Stimulated activated CD4-positive, alpha-beta T cell treated with anti-CD3 and anti-CD28 coated beads, Interleukin-12 subunit alpha, Interleukin-12 subunit beta, amount 100 ng/mL, for 48 hours (primary cell): ENCODE measurements around the gene TMEM106C.
A peak's percentile ranks its signal among the peaks of the same experiment; 100 is the strongest.

Source experiments
- DNase-seq, 3 donors: peaks; one replicate each; pipeline ENCODE4 v3.0.0-alpha.2; 2020; ENCODE audit warnings: low read depth in 2 of 3, low spot score in 1 of 3

TMEM106C gene

GRCh38 chr12:47979166-47979565 lies 15.8 kb downstream of the TMEM106C start:
- DNase-seq = no peak

DNA sequence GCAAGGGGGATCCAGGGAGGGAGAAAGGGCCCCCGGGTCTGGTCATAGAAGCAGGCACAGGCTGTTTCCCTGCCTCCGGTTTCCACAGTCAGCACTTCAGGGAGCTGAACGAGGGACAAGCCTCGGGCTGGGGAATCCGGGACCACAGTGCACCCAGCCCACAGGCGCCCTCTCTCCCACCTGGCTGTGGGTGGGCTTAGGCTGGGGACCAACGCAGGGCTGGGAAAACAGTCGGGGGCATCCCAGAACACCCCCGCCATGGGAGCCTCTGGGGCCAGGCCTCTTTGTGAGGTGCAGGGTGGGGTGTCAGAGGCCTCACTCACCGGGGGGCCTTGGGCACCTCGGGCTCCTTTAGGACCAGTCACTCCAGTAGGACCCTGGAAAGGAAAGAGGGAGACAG lies 16.3 kb downstream of the TMEM106C start:
- DNase-seq = no peak

DNA sequence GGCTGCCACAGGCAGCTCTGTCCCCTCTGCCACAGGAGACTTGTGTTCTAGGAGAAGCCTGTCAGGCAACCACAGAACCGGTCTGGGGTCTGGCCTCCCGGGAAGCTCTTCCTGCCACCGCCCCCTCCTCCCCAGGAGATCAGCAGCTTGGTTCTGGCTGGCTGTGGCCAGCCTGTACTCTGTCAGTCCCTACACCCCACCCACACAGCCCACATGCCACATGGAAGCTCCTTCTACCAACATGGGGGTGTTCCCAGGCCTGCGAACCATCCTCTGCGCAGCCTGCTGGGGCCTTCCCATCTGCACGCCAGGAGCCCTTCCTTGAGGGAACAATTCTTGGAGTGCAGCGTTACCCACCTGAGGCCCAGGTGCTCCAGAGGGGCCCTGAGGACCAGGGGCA lies 16.8 kb downstream of the TMEM106C start:
- no peak for DNase-seq

DNA sequence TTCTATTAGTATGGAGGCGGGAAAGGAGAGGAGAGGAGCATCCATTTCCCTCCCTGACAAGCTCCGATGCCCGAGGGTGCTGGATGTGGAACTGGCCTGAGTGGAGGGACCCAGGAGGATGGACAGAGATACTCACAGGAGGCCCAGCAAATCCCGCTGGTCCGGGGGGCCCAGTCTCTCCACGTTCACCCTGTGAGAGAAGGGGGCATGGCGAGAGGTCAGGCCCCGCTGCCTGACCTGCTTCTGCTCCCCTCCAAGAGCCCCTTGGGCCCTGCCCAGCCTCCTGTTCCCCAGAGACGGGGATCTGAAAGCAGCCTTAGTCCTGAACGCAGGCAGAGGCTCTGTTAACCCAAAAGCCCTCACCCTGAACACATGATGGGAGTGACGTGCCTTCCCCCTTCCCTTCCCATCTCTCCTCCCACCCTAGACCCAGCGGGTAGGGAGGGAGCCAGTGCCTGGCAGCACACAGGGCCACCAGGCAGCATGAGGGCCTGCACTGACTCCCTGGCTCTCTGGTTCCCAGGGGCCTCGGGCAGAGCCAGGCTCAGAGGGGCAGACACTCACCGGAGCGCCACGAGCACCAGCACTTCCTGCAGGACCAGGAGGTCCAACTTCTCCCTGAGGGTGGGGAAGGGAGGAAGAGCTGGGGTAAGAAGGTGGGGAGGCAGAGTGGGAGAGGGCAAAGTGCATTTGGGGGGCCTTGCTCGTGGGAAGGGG lies 17.5 kb downstream of the TMEM106C start:
- DNase-seq = no peak

- no peak for DNase-seq
Measured at GRCh38 chr12:47981496-47982260, 18.3 kb downstream of the TMEM106C start.

- no peak for DNase-seq
Measured at GRCh38 chr12:47982311-47982710, 18.9 kb downstream of the TMEM106C start.

GRCh38 chr12:47982770-47983169 lies 19.4 kb downstream of the TMEM106C start:
- no peak for DNase-seq

DNA sequence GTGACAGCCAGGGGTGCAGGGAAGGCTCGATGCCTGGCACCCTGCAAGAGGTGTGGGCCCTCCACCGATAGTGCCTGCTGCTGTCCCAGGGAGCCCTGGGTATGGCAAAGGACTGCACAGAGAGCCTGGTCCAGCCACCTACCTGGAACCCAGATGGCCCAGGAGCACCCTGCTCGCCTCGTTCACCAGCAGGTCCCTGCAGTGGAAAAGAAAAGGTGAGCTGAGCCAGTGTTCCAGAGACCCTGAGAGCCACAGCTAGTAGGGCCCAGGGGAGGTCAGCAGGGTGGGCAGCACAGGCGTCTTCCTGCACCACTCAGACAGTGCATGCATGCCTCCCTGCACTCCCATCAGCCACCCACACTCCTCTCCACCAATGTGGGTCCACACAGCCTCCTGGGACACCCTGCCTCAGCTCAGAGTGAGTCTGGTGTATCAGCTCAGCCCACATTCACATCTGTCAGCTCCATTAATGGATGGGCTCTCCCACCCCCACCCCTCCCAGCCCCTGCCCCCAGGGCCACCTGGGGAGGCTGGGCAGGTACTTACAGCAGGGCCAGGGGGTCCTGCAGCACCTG lies 20.2 kb downstream of the TMEM106C start:
- no peak for DNase-seq

- no peak for DNase-seq
Measured at GRCh38 chr12:47984331-47984801, 21.0 kb downstream of the TMEM106C start.

- DNase-seq = no peak
Measured at GRCh38 chr12:47985596-47986290, 22.3 kb downstream of the TMEM106C start.

GRCh38 chr12:47986291-47986660 lies 22.9 kb downstream of the TMEM106C start:
- no peak for DNase-seq

DNA sequence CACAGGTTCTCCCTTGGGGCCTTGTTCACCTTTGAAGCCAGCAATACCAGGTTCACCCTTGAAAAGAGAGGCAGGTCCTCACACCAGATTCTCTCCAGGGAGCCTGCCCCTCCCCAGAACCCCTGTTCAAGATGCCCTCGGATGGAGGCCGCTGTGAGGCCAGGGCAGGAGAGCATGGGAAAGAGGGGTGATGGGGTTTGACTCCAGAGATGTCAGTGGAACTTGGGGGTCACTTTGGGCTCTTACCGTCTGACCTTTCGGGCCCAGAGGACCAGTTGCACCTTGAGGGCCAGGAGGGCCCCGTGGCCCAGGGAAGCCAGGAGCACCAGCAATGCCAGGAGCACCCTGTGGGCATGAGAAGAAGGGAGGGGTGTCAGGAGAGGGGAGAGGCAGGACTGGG lies 23.4 kb downstream of the TMEM106C start:
- no peak for DNase-seq

- no peak for DNase-seq
Measured at GRCh38 chr12:47987411-47988072, 24.1 kb downstream of the TMEM106C start.

DNA sequence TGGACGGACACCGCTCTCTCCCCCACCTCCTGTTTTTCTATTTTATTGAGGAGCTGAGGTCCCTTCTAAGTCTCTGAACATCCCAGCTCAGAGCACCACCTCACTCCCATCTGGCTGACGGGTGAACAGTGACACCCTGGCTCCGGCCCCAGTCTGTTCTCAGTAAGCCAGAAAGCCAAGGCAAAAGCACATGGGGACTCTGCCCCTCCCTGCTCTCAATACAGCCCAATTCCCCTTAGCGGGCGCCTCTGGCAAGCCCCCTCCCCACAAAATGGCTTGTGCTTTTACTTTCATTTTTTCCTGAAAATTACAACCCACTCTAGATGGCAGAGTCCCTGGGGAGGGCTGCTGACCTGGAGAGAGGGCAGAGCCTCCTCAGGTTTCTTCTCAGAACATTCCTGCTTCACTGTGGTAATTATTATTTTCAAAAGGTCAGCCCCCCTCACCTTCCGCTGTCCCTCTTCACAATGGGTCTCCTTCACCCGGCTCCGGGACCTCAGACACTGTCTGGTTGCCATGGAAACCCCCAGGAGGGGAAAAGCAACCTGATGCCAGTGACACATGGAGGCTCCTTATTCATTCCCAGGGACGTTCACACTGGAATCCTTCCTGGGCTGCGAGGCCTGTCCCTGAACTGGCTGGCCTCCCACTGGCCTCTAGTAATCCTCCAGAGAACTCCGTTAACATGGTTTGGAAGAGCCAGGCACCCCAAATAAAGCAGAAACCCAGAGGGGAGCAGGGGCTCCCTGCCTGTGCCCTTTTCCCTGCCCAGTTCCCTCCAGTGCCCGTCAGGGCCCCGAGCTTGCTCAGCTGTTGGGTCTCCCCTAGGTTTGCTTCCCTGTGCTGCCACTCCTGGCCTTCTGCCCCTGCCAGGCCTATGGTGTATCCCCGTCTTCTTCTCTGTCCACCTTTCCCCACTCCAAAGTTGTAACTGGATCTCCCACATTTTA lies 25.0 kb downstream of the TMEM106C start:
- DNase-seq = no peak

GRCh38 chr12:47989023-47989417 lies 25.6 kb downstream of the TMEM106C start:
- no peak for DNase-seq

DNA sequence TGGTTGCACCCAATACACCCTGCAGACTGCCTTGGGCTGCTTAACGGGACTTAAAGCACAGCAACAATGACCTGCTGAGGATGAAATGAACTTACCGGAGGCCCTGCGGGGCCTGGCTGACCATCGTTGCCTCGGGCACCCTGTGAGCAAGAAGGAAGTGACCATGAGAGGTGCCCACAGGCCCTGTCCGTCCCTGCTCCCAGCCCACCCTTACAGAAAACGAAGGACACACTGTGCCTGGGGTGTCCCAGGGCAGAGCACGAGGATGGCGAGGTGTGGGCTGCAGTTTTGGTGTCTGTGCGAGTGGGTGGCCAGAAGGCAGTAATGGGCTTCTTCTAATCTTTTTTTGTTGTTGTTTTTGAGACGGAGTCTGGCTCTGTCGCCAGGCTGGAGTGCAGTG lies 26.3 kb downstream of the TMEM106C start:
- no peak for DNase-seq

- DNase-seq = peak in 2 of 3 donors; percentile 18 to 41
Measured at GRCh38 chr12:47990351-47991105, 27.1 kb downstream of the TMEM106C start.

DNA sequence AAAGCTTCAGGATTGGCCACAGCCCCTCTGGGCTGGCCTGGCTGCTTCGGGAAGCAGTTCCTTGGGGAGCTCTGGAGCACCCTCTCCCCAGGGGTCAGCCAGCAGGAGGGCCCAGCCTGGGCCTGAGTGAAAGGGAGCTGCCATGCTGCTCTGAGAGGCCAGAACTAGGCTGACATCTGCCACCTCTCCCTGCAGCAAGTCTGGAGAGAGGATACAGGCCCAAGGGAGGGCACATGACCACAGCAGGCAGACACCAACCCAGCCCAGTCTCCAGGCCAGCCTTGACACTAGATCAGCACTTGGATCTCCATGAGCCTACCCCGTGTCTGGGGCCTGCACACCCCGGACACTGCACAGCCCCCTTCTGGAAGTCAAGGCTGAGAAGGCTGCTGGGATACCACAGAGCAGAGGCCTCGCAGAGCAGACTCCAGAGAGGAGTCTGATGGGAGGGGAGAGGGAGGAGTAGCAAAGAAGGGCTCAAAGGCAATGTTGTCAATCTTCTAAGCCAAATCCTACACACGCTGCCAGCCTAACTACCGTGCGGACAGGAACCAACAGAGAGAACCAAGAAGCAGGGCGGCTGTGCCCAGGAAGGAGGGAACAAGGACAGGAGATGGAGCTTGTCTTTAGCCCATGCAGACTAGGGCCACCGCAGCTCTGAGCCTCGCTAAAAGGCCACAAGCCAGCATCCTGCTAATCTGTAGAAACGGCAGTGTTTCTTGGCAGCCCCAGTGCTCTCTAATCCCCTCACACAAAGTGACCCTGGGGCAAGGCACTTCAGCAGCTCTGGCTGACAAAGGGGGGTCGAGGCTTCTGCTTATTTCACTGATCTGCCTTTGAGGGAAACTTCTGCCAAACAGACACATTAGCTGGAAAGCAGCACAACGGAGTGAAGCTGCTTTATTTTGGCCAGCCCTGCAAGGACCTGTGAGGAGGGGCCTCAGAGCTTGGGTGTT lies 28.0 kb downstream of the TMEM106C start:
- no peak for DNase-seq
